Fibroblast of villous mesenchyme (primary cell): ENCODE measurements around the gene LINC00237. TPM values are rescaled to one million over a fixed set of nuclear protein-coding genes. Genes with fewer than 3 reads are reported as not detected.

Source experiments
- DNase-seq: peaks from one replicate; pipeline ENCODE4 v3.0.0-alpha.2; 2010; ENCODE audit warnings: low read depth
- H3K4me3 ChIP-seq: 2 replicates; pipeline ENCODE4 v1.5.1; 2011; ENCODE audit warnings: low read depth, mild to moderate bottlenecking, low read length
- total RNA-seq: library from RNA; depleted of rRNA; stranded (reverse); fragments of >200 nt; gene quantifications from 2 replicates; pipeline ENCODE4 v1.2.3, GENCODE V29; 2012
- TF ChIP-seq, protein P1 (sequence below): IDR thresholded peaks from 2 replicates; pipeline ENCODE4 v1.5.1; 2012; ENCODE audit warnings: low read depth, mild to moderate bottlenecking, low read length; ENCODE audit not compliant: insufficient read depth

Gene LINC00237
- total RNA-seq, 1 donor = not detected

DNA sequence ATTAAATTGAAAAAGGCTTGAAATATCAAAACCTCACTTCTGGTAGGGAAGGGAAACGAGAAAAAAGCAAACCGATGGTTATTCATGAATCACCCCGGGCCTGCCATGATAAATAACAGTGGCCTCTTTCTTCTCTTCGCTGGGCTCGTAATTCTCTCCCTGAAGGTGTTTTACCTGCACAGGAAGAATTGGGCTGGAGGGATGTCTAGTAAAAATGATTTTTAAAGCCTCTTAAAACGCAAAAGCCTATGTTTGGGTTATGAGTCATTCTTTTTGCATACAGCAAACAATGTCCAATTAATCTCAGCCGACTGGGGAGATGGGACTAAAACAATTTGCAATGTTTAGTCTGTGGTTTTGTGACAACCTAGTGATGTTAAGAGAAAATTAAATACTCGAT lies 16.8 kb downstream of the LINC00237 start:
- TF ChIP-seq, protein P1, sequence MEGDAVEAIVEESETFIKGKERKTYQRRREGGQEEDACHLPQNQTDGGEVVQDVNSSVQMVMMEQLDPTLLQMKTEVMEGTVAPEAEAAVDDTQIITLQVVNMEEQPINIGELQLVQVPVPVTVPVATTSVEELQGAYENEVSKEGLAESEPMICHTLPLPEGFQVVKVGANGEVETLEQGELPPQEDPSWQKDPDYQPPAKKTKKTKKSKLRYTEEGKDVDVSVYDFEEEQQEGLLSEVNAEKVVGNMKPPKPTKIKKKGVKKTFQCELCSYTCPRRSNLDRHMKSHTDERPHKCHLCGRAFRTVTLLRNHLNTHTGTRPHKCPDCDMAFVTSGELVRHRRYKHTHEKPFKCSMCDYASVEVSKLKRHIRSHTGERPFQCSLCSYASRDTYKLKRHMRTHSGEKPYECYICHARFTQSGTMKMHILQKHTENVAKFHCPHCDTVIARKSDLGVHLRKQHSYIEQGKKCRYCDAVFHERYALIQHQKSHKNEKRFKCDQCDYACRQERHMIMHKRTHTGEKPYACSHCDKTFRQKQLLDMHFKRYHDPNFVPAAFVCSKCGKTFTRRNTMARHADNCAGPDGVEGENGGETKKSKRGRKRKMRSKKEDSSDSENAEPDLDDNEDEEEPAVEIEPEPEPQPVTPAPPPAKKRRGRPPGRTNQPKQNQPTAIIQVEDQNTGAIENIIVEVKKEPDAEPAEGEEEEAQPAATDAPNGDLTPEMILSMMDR = no peak
- no peak for DNase-seq
- no peak overlapping the region for H3K4me3 ChIP-seq

DNA sequence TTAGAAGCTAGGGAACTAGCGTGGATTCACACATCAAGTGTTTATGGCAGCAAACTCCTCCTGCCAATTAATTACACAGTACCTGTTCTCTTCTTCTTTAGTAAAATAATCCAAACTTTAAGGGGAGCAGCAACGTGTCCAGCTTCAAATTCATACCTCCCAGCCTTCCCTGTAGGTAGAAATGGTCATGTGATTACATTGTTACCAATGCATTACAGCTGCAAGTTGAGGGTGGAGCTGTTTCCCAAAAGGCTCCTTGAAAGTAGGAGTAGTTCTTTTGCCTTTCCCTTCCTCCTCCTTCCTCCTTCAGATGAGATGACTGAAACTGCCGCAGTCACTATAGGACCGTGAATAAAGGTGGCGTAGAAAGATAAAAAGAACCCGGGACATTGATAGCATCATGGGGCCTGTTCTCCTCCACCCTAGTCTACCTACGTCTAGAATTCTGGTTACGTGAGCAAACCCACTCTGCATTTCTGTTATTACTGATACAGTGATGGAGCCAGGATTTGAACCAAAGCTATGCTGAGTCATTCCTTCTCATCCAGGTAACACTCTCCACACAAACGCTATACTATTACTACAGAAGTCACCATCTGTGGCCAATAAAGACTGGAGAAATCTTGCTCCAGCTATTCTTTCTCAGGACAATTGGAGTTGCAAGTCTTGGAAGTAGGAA lies 18.2 kb downstream of the LINC00237 start:
- H3K4me3 ChIP-seq = no peak overlapping the region
- TF ChIP-seq, protein P1 = no peak
- no peak for DNase-seq

DNA sequence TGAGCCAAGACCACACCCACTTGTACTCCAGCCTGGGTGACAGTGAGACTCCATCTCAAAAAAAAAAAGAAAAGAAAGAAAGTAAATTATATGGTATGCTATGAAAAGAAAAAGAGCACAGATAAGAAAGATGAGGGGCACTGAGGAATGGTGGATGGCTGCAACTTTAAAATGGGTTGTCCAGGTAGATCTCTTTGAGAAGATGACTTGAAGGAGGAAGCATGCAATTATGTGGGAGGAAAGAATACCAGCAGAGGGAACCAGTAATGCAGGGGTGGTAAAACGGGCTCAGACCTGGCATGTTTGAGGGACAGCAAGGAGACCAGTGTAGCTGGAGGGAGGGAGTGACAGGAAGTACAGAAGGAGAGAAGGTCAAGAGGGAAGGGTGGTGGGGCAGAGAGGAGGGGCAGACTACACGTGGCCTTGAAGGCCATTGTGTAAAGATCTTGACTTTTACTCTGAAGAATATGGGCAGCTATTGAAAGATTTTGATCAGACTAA lies 22.3 kb downstream of the LINC00237 start:
- DNase-seq = no peak
- no peak overlapping the region for H3K4me3 ChIP-seq
- TF ChIP-seq, protein P1 = no peak

DNA sequence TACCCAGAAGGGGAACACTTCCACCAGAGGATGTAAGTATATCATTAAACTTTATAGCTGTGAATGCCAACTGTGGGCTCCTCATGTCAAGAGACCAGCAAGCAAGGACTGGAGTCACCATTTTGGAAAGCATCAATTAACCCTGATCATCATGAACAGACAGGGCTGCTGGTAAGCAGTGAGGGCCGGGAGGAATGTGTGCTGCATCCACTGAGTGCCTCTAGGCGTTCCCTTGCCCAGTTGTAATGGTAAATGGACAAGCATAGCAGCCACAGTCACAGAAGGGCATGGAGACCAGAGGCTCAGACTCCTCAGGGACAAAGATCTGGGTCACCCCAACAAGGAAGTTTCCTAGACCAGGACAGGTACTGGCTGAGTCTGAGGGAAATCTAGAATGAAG lies 23.6 kb downstream of the LINC00237 start:
- no peak for DNase-seq
- no peak overlapping the region for H3K4me3 ChIP-seq

DNA sequence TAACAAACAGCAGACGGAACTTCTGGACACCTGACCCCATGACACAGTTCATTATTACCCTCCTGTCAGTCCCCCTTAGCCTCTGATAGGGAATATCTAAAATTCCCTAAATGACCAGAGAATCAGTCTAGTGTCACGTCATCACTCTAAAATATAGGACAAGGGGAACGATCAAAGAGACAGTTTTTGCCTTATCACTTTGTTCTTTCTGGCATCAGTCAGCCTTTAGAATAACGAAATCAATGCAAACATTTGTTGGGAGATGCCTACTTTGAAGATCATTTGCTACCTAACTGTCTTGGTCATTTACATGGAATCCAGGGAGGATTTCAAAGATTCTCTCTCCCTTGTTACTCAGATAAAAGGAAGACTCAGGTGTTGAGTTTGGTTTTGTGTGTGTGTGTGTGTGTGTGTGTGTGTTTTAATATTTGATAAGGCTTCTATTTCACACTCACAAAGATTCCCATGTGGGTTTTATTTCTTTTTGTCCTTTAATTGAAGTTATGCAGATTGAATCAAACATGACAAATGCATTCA lies 28.3 kb downstream of the LINC00237 start:
- TF ChIP-seq, protein P1 = no peak
- no peak for DNase-seq
- H3K4me3 ChIP-seq = no peak overlapping the region

More for the DNA sequence above, 23.6 kb downstream of the LINC00237 start:
- TF ChIP-seq, protein P1 = no peak

DNA sequence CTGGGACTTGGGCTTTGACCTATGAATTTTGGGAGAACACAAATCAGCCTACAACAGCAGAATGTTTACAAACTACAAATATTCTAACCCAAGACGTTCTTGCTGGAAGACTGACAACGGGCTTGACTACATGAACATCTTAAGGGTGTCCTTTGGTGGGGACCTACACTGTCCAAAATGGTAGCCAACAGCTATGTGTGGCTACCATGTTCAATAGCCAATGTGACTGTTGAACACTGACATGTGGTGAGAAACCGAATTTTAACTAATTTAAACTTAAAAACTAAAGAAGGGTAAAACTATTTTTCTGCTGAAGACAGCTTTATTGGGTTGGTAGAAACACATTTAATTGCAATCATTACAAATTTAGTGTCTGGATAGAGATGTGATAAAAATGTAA lies 30.1 kb downstream of the LINC00237 start:
- H3K4me3 ChIP-seq = no peak overlapping the region
- DNase-seq = no peak
- TF ChIP-seq, protein P1 = no peak

DNA sequence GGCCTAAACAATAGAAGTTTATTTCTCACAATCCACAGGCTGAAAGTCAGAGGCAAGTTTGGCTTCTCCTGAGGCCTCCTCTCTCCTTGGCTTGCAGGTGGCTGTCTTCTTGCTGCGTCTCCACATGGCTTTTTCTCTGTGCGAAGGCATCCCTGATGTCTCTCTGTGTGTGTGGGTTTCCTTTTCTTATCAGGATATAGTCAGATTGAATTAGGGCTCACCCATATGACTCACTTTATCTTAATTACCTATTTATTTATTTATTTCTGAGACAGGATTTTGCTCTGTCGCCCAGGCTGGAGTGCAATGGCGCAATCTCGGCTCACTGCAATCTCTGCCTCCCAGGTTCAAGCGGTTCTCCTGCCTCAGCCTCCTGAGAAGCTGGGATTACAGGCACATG lies 30.7 kb downstream of the LINC00237 start:
- DNase-seq = no peak
- H3K4me3 ChIP-seq = no peak overlapping the region
- TF ChIP-seq, protein P1 = no peak
